GM12878 (cell line): ENCODE results near the gene LACTBL1. TPM values are rescaled to one million over a fixed set of nuclear protein-coding genes. Genes with fewer than 3 reads are reported as not detected.

Experiments
- ATAC-seq: fragments of 200-7000 bp; cut with Tn5 transposase; 3 replicates; pipeline ENCODE4 v1.9.1; 2020; ENCODE audit warnings: mild to moderate bottlenecking, moderate library complexity
- BruUV-seq: library from RNA; stranded (reverse); fragments of 400-500 nt; replicated peaks from 2 replicates; lab custom pipeline; 2021; lab: Mats Ljungman, UMichigan
- CTCF ChIA-PET: fragments of 300-600 bp; sonication (Branson Sonifier 250); formaldehyde crosslinking; extraction: SDS; loops from one replicate; lab custom pipeline; 2021; ENCODE audit warnings: inconsistent platforms; lab: Yijun Ruan, JAX
- POLR2A ChIA-PET: fragments of 350-600 bp; formaldehyde crosslinking; extraction: SDS; loops from one replicate; lab custom pipeline; 2021; ENCODE audit warnings: inconsistent platforms; lab: Charles Lee
- RAD21 ChIA-PET: fragments of 300-600 bp; sonication (Branson Sonifier 250); formaldehyde crosslinking; loops from one replicate; lab custom pipeline; 2023; ENCODE audit warnings: antibody characterized with exemption; ENCODE audit not compliant: unreplicated experiment; lab: Charles Lee
- SMC1A ChIA-PET: fragments of 300-600 bp; sonication (Branson Sonifier 250); formaldehyde crosslinking; loops from one replicate; lab custom pipeline; 2023; ENCODE audit not compliant: unreplicated experiment, uncharacterized antibody; lab: Charles Lee
- DNase-seq: peaks from one replicate; pipeline ENCODE4 v3.0.0-alpha.2; 2011; ENCODE audit warnings: low read depth, low spot score
- FAIRE-seq: peaks from 3 replicates; lab custom pipeline; 2011; peaks lifted over from hg19 to GRCh38; lab: Jason Lieb, UNC
- H2AFZ ChIP-seq: 2 replicates; pipeline ENCODE4 v1.6.0; 2011; ENCODE audit warnings: low read depth, low read length, control low read depth; ENCODE audit not compliant: control insufficient read depth
- H3K27ac ChIP-seq: 2 replicates; pipeline ENCODE4 v1.5.1; 2011; ENCODE audit warnings: control low read depth; ENCODE audit not compliant: control insufficient read depth, insufficient read depth
- H3K27me3 ChIP-seq, 2 experiments: replicated peaks in 1 of 2; 2 replicates each; pipeline versions ENCODE4 v1.6.0 to v1.6.1; 2011; ENCODE audit warnings: low read length in 1 of 2; ENCODE audit not compliant: control insufficient read depth in 2 of 2, insufficient read depth in 2 of 2
- H3K36me3 ChIP-seq, 2 experiments: 2 replicates each; pipeline ENCODE4 v1.5.1; 2011; ENCODE audit warnings: low read length in 1 of 2; ENCODE audit not compliant: control insufficient read depth in 2 of 2, insufficient read depth in 2 of 2
- H3K4me1 ChIP-seq: 2 replicates; pipeline ENCODE4 v1.6.1; 2011; ENCODE audit warnings: mild to moderate bottlenecking, low read length, moderate library complexity, mixed read lengths; ENCODE audit not compliant: control insufficient read depth, insufficient read depth
- H3K4me2 ChIP-seq: 2 replicates; pipeline ENCODE4 v1.6.0; 2011; ENCODE audit warnings: control low read depth; ENCODE audit not compliant: control insufficient read depth, insufficient read depth
- H3K4me3 ChIP-seq: fragments of 200-600 bp; sonication (generic); 2 replicates; pipeline ENCODE4 v1.5.1; 2016
- H3K79me2 ChIP-seq: 2 replicates; pipeline ENCODE4 v1.6.0; 2011; ENCODE audit warnings: low read length; ENCODE audit not compliant: control insufficient read depth, insufficient read depth
- H3K9ac ChIP-seq: 2 replicates; pipeline ENCODE4 v1.8.0; 2011; ENCODE audit warnings: low read length, control low read depth, mixed read lengths; ENCODE audit not compliant: control insufficient read depth, insufficient read depth
- H3K9me3 ChIP-seq: replicated peaks from 3 replicates; pipeline ENCODE4 v1.5.1; 2011; ENCODE audit warnings: mild to moderate bottlenecking, low read length; ENCODE audit not compliant: control insufficient read depth, insufficient read depth
- H4K20me1 ChIP-seq: 2 replicates; pipeline ENCODE4 v1.6.0; 2011; ENCODE audit not compliant: control insufficient read depth, insufficient read depth
- ASH2L ChIP-seq: fragments of 300-600, 200-600 bp; sonication (generic); IDR thresholded peaks from 2 replicates; pipeline ENCODE4 v1.6.1; 2017; ENCODE audit warnings: low read depth, mild to moderate bottlenecking, borderline replicate concordance
- ATF3 ChIP-seq: IDR thresholded peaks from 2 replicates; pipeline ENCODE4 v1.6.1; 2011; ENCODE audit warnings: low read depth, mild to moderate bottlenecking, low read length, moderate library complexity, borderline replicate concordance; ENCODE audit errors: extremely low read depth
- ATF7 ChIP-seq: fragments of 450-650 bp; IDR thresholded peaks from 2 replicates; pipeline ENCODE4 v1.6.1; 2016; ENCODE audit warnings: low read depth, mild to moderate bottlenecking
- GATAD2B ChIP-seq: fragments of 450-650 bp; conservative IDR thresholded peaks from 2 replicates; pipeline ENCODE4 v1.6.1; 2017; ENCODE audit warnings: low read depth, mild to moderate bottlenecking, moderate library complexity
- HSF1 ChIP-seq: fragments of 150-350 bp; IDR thresholded peaks from 2 replicates; pipeline ENCODE4 v1.6.1; 2014; ENCODE audit warnings: mild to moderate bottlenecking, low read depth, low read length
- JUNB ChIP-seq: IDR thresholded peaks from 2 replicates; pipeline ENCODE4 v1.6.1; 2016; ENCODE audit warnings: antibody characterized with exemption, mild to moderate bottlenecking
- MEF2B ChIP-seq: fragments of 450-650 bp; IDR thresholded peaks from 2 replicates; pipeline ENCODE4 v1.6.1; 2018; ENCODE audit warnings: mild to moderate bottlenecking, moderate library complexity; ENCODE audit not compliant: partially characterized antibody, poor library complexity, severe bottlenecking
- NFYA ChIP-seq: IDR thresholded peaks from 2 replicates; pipeline ENCODE4 v1.6.1; 2011; ENCODE audit warnings: low read depth, mild to moderate bottlenecking, low read length, improper control_type of control experiment, borderline replicate concordance
- NRF1 ChIP-seq: conservative IDR thresholded peaks from 2 replicates; pipeline ENCODE4 v1.6.1; 2011; ENCODE audit warnings: mild to moderate bottlenecking, low read depth, low read length, improper control_type of control experiment
- PKNOX1 ChIP-seq: fragments of 450-650 bp; IDR thresholded peaks from 2 replicates; pipeline ENCODE4 v1.6.1; 2016; ENCODE audit warnings: mild to moderate bottlenecking
- POLR2A ChIP-seq: IDR thresholded peaks from 2 replicates; pipeline ENCODE4 v1.6.1; 2011; ENCODE audit warnings: low read depth, mild to moderate bottlenecking, low read length
- ZNF217 ChIP-seq: fragments of 450-650 bp; IDR thresholded peaks from 2 replicates; pipeline ENCODE4 v1.6.1; 2017; ENCODE audit warnings: antibody characterized with exemption, mild to moderate bottlenecking
- ZNF384 ChIP-seq: IDR thresholded peaks from 2 replicates; pipeline ENCODE4 v1.6.1; 2012; ENCODE audit warnings: low read depth, mild to moderate bottlenecking, low read length, improper control_type of control experiment, borderline replicate concordance
- WGBS: methylation state at CpG from one replicate; pipeline ENCODE4 v1.1.6; 2016; ENCODE audit warnings: low lambda C conversion rate; ENCODE audit not compliant: insufficient replicate concordance, insufficient coverage; ENCODE audit errors: missing lambda C conversion rate; 5-methylcytosine and 5-hydroxymethylcytosine counted together
- in situ Hi-C: fragments of 300-500 bp; cut with MboI; formaldehyde crosslinking; loops from 9 replicates; pipeline ENCODE4 v1.14.3; 2018; ENCODE audit warnings: mixed read lengths
- intact Hi-C: fragments of 100-400 bp; cut with micrococcal nuclease; formaldehyde crosslinking; loops from one replicate; pipeline ENCODE4 v1.14.2; 2022; ENCODE audit not compliant: unreplicated experiment
- polyA plus RNA-seq, 11 experiments: library from polyadenylated mRNA; depleted of rRNA in 4 of 11; unstranded in 6 of 11; stranded (reverse) in 5 of 11; fragments of >200 nt; fragmentation: Nextera tagmentation in 4 of 11; fragmentation: Illumina TruSeq in 1 of 11; extraction: Ambion mirVana in 4 of 11; extraction: Trizol in 1 of 11; gene quantifications; 1 replicate in 1 of 11; 2 replicates in 10 of 11; pipeline versions ENCODE4 v1.2.1 to v1.2.3, GENCODE V29; 2011 to 2016; ENCODE audit warnings: inconsistent platforms in 2 of 11, missing spikeins in 2 of 11, low read depth in 1 of 11
- total RNA-seq, 4 experiments: library from RNA; depleted of rRNA in 3 of 4; stranded (reverse); fragments of >200 nt in 3 of 4; fragmentation: Illumina TruSeq in 1 of 4; extraction: Trizol in 1 of 4; gene quantifications; 2 replicates each; pipeline versions ENCODE4 v1.2.1 to v1.2.3, GENCODE V29; 2013 to 2021
- TF ChIP-seq, protein P1 (sequence below): IDR thresholded peaks from 2 replicates; pipeline ENCODE4 v1.6.1; 2012; ENCODE audit warnings: improper control_type of control experiment, low read depth, low read length; ENCODE audit not compliant: insufficient replicate concordance

The LACTBL1 gene
- total and polyA plus RNA-seq, 10 of the 15 experiments (the other 5 are each of a cell fraction or from before 2014, with no cell fraction given): 0.08 TPM; not detected in 9

DNA sequence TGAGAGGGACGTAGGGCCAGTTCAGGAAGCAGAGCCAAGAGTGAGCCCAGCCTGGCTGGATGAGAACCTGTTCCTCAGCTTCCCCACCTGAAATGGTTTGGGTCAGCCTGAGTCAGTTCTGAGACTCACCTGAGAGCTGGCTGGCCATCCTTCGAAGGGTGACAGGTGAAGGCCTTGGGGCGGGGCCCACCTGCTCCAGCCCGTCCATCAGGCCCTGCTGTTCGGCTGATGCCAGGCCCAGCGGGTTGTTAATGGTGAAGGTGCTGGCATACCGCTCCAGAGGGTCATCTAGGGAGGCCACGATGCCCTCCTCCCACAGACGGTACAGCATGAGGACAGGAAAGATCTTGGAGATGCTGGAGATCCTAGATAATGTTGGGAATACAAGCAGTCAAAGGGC, 14.1 kb downstream of the LACTBL1 start:
- RAD21 ChIA-PET: no interaction called here
- CTCF ChIA-PET: interaction anchor here (0.6 kb wide), 1 partner anchor 223 kb away, joined by 3 read pairs; no protein-coding TSS in a partner anchor
- FAIRE-seq: no peak
- H3K36me3 ChIP-seq: no peaks in the 10 kb centered on the region
- no peaks in the 10 kb centered on the region for H3K4me1 ChIP-seq
- H3K4me2 ChIP-seq: no peak overlapping the region
- TF ChIP-seq HSF1 (no peak), PKNOX1 (no peak), NFYA (no peak), ATF3 (no peak), JUNB (no peak), ATF7 (no peak), ZNF217 (no peak), GATAD2B (no peak), POLR2A (no peak), NRF1 (no peak), ASH2L (no peak), ZNF384 (no peak), MEF2B (no peak)
- TF ChIP-seq, protein P1, sequence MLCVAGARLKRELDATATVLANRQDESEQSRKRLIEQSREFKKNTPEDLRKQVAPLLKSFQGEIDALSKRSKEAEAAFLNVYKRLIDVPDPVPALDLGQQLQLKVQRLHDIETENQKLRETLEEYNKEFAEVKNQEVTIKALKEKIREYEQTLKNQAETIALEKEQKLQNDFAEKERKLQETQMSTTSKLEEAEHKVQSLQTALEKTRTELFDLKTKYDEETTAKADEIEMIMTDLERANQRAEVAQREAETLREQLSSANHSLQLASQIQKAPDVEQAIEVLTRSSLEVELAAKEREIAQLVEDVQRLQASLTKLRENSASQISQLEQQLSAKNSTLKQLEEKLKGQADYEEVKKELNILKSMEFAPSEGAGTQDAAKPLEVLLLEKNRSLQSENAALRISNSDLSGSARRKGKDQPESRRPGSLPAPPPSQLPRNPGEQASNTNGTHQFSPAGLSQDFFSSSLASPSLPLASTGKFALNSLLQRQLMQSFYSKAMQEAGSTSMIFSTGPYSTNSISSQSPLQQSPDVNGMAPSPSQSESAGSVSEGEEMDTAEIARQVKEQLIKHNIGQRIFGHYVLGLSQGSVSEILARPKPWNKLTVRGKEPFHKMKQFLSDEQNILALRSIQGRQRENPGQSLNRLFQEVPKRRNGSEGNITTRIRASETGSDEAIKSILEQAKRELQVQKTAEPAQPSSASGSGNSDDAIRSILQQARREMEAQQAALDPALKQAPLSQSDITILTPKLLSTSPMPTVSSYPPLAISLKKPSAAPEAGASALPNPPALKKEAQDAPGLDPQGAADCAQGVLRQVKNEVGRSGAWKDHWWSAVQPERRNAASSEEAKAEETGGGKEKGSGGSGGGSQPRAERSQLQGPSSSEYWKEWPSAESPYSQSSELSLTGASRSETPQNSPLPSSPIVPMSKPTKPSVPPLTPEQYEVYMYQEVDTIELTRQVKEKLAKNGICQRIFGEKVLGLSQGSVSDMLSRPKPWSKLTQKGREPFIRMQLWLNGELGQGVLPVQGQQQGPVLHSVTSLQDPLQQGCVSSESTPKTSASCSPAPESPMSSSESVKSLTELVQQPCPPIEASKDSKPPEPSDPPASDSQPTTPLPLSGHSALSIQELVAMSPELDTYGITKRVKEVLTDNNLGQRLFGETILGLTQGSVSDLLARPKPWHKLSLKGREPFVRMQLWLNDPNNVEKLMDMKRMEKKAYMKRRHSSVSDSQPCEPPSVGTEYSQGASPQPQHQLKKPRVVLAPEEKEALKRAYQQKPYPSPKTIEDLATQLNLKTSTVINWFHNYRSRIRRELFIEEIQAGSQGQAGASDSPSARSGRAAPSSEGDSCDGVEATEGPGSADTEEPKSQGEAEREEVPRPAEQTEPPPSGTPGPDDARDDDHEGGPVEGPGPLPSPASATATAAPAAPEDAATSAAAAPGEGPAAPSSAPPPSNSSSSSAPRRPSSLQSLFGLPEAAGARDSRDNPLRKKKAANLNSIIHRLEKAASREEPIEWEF: no peak
- H4K20me1 ChIP-seq: no peaks in the 10 kb centered on the region
- SMC1A ChIA-PET: no interaction called here
- H3K27ac ChIP-seq: no peak overlapping the region
- H3K27me3 ChIP-seq: peaks cover 0 to 3% of the 10 kb centered on the region in 2 experiments; a peak in 2 of 4 replicates
- H3K4me3 ChIP-seq: no peak overlapping the region
- intact Hi-C loops (no loop called here), in situ Hi-C loops (no loop called here)
- H3K9ac ChIP-seq: no peak overlapping the region
- BruUV-seq: no TSS peak
- no peaks in the 10 kb centered on the region for H3K79me2 ChIP-seq
- H2AFZ ChIP-seq: no peak overlapping the region
- 17% methylated on average over 9 of the region's 9 CpGs for WGBS
- ATAC-seq: no peak
- POLR2A ChIA-PET: no interaction called here
- DNase-seq: no peak
- no peaks in the 10 kb centered on the region for H3K9me3 ChIP-seq
